Astrocyte of the hippocampus (primary cell): ENCODE data around the gene CLIC4.
"Not testable (repeated sequence)": the region's sequence is repeated elsewhere in the genome, so short reads cannot be mapped to it uniquely, and the experiment has no call there.

Experiments
- DNase-seq: peaks from one replicate; pipeline ENCODE4 v3.0.0; 2011; ENCODE audit warnings: low read depth, low spot score

CLIC4 gene

DNA sequence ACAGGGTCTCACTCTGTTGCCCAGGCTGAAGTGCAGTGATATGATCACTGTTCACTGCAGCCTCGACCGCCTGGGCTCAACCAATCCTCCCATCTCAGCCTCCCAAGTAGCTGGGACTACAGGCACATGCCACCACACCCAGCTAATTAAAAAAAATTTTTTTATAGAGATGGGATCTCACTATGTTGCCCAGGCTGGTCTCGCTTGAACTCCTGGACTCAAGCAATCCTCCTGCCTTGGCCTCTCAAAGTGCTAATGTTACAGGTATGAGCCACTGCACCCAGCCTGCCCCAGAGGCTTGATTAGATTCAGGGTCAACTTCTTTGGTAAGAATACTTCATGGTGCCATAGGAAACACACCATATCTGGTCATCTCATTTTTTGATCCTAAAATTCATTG is 66.2 kb downstream of the CLIC4 start:
- not testable (repeated sequence) for DNase-seq

DNA sequence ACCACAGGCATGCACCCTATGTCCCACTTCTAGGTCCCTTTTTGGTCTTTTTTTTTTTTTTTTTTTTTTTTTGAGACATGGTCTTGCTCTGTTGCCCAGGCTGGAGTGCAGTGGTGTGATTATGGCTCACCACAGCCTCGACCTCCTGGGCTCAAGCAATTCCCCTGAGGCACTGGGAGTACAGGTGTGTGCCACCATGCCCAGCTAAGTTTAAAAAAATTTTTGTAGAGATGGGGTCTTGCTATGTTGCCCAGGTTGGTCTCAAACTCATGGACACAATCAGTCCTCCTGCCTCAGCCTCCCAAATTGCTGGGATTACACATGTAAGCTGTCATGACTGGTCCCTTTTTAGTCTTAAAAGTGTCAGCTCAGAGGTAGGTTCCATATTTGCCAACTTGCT is 75.0 kb downstream of the CLIC4 start:
- not testable (repeated sequence) for DNase-seq

DNA sequence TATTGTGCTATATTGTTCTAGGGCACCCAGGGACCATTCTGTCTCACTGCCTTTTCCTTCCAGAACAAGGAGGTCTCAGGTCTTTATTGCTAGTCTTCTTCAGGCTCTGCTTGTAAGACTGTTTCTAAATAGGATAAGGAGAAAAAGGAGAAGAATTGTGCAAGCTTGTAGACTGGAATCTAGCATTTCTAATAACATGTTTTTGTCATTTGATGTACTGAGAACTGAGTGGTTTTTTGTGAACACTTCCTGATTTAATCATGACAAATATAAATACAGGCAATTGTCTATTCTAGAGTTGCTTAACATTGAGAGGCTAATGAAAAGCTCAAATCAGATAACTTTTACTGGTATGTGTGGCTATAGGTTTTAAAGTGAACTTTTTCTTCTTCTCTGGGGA is 77.6 kb downstream of the CLIC4 start:
- no peak for DNase-seq

DNA sequence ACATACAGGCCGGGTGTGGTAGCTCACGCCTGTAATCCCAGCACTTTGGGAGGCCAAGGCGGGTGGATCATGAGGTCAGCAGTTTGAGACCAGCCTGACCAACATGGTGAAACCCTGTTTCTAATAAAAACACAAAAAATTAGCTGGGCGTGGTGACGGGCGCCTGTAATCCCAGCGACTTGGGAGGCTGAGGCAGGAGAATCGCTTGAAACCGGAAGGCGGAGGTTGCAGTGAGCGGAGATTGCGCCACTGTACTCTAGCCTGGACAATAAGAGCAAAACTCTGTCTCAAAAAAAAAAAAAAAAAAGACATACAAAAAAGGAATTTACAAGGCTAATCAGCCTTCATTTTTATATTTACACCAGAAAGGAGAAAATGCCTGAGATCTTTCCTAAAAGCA is 78.2 kb downstream of the CLIC4 start:
- not testable (repeated sequence) for DNase-seq

DNA sequence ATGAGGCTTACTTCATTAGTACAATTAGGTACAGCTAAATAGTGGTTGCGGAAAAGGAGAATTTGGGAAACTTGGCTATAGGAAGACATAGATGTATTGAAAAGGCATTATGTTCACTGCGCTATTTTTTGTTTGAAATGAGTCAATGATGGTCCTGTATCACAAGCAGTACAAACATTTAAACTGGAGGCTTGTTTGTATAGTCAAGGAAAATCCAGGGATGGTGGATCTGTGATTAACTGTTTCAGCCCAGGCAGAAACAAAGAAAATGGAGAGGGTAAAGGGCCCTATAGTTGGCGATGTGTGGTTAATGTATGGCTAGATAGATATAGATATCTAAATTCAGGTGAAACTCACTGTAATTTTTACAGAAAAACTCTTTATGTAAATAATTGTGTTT is 79.9 kb downstream of the CLIC4 start:
- no peak for DNase-seq

DNA sequence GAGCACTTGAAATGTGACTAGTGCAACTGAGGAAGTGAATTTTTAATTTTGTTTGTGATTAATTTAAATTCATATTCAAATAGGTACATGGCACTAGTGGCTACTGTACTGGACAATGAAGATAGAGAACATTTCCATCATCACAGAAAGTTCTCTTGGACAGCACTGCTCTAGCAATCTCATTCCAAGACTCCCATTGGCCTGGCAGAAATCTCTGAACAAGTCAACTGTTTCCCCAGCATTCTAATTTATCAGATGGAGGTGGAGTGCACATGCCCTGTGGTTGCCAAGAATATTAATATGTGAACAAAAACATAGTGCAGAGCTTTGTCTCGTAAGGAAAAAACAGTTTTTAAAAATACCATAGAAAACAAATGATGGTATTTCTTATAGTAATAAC is 81.3 kb downstream of the CLIC4 start:
- DNase-seq = no peak

DNA sequence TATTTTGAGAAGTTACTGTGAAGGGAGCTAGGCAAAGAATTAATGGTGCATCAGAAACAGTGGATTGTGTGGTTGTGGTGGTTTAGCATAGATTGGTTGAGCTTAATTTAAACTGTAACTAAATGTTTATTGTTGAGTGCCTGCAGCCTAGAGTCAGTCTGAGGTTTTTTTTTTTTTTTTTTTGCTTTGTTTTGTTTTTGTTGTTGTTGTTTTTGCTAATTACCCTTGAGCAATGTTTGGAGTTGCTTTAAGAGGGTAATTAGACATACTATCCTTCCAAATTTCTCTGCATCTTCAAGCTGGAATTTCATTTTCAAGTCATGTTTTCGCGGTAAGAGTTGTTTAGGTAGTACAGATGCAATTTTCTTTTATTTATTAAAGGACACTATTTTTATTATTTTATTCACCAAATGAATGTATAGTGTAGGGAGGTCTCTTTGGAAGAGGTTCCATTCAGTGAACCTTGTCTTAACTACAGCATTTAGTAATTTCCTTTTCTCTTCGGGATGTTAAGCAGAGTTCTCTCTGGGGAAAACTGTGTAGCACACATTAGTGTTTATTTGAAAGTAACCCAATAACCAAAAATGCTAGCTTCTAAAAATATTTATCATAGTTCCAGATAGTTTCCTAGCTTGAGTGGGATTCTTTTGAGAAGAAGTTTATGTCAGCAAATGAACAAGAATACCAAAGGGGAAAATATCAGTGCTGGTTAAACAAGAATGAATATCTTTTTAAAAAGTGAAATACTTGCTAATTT is 82.3 kb downstream of the CLIC4 start:
- no peak for DNase-seq

DNA sequence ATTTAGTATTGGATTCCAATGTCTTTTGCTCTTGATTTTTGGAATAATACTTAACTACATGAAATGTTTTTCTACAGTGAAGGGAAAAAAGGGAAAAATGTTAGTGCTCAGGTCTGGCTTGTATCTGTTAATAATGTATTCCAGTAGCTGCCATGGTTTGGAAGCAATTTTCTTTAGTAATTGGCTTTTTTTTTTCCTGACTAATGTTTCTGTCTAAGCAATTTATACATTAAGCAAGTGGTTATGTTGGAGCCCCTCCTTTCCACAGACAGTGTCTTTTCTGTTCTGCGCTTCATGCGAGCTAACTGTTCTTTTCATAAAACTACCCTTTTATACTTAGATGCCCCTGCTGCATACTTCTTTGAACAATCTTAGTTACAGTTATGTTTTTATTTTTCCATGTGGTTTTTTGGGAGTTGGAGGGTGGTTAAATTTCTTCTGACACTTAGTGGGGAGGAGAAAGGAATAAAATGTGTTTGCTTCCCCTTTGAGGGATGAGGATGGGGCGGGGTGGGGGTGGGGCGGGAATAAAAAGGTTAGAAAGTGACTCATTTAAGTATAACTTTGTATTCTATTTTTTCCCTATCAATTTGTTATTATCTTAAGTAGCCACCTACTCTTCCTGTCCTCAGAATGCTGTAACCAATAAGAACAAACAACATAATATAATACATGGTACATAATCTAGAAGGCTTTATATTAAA is 83.1 kb downstream of the CLIC4 start:
- DNase-seq = no peak

DNA sequence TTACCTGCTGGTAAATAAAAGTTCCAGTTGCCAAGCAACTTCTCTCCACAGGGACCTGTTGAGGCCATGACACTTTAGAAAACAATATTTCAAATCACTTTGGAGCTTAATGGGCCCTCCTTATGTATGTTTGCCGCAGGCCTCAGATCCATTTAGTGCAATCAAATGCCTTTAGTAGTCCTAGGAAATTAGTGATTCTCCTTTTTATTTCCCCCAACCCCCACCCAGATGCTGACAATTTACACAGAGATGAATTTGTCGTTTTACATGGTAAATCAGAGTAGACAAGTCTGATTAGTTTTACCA is 83.6 kb downstream of the CLIC4 start:
- DNase-seq = no peak

DNA sequence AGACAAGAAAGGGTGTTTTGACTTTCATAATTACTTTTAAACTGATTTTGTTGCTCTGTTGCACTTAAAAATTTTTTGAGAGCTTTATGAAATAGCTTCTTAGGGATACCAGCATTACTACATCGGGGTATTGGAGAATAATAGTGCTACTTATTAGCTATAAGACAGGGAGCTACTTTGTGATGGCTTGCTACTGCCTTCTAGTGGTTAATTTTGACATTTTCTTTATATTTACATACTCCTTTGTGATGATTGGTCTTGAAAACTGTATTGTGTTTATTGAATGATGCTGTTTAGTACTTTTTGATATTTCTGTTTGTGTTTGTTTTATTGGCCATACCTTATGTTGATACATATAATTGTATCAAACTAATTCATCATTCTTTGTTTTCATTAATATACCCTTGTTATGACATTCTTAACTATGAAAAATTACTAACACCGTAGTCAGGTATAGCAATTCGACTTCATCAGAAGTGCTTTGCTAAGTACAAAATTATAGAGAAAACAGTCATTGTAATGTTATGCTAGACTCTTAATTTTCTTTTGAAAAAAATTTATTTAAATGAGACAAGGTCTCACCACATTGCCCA is 85.5 kb downstream of the CLIC4 start:
- peak; percentile 75 for DNase-seq

DNA sequence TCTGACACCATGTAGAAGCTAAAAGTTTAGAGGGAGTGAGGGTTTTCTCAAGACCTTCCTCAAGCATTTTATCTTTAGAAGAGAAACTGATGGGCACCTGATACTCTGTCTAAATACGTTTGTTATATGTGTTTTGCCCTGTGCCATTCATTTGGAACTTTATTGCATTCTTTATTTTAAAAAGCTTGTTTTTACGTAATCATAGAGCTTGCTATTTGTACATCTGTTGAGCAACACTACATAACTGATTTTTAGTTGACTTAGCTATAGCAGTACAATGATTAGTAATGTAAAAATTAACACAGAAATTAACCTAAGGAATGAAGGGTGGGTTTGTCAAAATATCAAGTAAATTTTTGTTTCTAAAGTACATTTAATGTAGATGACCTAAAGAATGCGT is 96.3 kb downstream of the CLIC4 start:
- no peak for DNase-seq

DNA sequence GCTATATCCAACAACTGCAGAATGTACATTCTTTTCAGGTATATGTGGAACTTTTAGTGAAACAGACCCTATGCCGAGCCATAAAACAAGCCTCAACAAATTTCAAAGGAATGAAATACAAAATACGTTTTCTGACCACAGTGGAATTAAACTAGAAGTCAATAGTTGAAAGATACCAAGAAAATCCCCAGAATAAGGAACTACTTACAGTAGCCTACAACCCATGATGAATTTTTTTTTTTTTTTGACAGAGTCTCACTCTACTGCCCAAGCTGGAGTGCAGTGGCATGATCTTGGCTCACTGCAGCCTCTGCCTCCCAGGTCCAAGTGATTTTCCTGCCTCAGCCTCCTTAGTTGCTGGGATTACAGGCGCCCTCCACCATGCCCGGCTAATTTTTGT is 101.4 kb downstream of the CLIC4 start:
- no peak for DNase-seq

DNA sequence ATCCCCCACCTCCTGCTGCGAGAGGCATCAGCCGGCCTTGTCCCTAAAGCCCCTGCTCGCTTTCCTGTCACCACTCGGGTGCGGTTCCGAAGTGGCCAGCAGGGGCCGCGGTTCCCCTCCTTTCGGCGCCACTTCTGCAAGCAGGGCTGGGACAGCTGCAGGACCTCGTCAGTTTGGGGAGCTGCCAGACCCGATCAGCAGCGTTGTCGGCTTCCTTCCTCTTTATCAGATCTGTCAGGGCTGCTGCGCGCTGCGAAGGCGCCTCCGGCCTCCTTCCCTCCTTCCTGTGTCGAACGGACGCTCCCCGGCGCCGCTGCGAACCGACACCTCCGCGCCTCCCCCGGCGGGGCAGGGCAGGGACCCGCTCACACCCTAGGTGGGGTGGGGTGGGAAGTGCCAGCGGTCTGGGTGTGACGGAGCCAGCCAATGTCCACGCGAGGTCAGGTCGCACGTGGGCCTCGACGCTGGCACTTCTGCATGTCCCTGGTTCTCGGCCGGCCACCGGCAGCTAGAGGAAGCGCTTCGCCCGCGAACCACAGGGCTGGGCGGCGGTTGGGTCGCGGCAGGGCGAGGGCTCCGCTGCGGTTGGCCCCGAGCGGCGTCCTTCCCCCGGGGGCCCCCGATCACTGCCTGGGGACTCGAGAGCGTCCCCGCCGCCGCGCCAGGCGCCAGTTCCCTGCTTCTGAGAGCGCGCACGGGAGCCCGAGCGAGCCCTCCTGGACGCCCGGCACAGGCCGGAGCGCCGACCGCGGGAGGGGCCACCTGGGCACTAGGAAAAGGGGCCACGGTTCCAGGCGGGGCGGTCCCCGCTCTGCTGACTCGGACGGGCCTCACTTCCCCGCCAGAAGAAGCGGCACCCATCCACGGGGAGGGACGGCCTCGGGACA is 103.0 kb downstream of the CLIC4 start:
- peak; percentile 92 for DNase-seq

DNA sequence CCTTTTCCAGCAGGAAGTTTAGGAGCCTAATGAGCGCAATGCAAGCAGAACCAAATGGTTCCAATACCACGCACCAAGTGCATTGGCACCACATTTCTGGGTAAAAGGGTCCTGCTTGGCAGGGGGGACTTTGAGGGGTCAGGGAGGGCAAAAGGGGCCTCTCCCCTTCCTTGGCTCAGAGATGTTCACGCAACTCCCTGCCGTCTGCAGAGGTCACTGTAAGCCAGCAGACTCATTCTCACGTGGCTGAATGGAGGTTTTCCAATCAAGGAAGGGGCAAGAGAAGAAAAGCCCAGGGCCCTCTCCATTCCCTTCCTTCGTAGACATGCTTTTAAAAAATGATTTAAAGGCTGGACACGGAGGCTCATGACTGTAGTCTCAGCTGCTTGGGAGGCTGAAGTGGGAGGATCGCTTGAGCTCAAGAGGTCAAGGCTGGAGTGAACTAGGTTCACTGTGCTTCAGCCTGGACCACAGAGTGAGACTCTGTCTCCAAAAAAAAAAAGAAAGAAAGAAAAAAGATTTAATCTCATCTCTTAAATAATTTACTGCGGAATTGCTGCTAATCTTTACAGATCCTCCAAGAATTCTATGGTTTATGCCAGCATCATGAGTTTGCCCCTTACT is 104.5 kb downstream of the CLIC4 start:
- peak; percentile 38 for DNase-seq

DNA sequence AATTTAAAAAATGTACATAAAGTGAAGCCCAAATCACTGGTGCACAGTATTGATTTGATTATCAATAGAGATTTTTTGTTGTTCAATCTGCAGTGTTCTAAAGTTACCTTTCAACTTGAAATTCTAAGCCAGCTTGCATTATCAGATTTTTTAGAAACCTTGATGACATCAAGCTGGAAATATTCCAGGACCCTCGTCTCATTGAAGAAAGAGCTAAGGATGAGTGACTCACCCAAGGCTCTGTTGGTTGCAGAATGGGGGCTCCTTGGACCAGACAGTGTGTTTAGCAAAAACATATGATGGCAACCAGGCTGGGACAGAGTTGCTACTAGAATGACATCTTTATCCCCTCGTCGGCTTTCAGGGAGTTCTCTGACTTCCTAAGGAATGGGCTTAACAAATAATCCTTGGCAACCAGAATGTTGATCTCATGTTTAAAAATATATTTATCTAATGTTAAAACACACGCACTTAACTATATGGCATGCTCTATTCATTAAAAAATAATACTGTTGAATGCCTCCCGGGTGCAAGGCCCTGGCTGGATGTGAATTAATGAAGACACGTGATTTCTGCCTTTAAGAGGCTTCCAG is 105.2 kb downstream of the CLIC4 start:
- peak; percentile 43 for DNase-seq

DNA sequence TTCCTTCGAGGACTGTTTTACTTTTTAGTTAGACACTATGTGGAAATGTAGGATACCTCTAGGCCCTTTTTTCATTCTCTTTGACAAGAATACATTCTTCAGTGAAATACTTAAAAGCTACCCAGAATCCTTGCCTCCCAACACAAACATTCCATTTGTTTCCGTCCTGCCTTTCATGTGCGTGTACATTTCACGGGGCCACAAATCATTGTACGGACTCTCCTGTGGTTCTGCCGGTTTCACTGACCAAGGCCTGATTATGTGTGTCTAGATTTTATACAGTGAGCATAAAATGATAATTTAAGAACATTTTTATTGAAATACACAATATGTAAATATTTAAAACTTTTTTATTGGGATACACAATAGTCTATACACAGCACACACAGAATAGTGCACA is 108.4 kb downstream of the CLIC4 start:
- no peak for DNase-seq

DNA sequence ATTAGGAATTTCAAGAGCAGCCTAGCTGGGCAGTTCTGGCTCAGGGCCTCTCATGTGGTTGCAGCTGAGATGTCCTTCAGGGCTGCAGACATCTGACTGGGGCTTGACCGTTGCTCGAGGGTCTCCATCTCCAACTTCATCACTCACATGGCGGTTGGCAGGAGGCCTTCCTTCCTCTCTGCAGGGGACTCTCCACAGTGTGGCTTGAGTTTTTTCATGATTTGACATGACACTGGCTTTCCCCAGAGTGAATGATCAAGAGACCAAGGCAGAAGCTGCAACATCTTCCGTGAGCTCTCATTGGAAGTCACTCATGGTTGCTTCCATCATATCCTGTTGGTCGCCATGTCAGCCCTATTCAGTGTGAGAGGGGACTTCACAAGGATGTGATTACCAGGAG is 110.2 kb downstream of the CLIC4 start:
- DNase-seq = no peak

DNA sequence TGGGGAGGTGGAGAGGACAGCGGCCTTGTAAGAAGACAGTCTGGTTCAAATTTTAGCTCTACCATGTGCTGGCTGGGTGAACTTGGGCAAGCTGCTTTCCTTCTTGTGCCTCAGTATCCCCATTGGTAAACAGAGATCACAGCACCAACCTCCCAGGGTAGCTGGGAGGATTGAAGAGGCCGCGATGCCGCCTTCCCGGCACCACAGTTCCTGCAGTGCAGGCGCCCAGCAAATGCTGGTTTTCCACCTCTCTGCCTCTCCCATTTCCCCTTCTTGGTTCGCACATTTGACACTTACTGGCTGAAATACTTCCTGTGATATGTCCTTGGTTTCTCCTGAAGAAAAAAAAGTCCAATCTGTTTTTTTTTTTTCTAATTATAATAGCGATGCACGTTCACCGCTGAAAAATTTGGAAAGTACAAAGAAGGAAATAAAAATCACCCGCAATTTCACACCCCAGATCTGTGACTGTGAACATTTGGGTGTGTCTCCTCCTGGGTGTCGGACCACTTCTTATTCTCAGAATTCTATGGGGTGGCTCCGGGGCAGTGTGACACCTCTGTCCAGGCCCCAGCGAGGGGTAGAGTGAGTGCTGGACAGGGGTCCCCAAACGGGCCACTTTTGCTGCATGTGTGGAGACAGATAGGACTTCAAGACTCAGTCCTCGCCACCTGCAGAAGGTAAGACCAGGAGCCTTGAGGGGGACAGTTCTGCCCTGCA is 111.7 kb downstream of the CLIC4 start:
- no peak for DNase-seq

DNA sequence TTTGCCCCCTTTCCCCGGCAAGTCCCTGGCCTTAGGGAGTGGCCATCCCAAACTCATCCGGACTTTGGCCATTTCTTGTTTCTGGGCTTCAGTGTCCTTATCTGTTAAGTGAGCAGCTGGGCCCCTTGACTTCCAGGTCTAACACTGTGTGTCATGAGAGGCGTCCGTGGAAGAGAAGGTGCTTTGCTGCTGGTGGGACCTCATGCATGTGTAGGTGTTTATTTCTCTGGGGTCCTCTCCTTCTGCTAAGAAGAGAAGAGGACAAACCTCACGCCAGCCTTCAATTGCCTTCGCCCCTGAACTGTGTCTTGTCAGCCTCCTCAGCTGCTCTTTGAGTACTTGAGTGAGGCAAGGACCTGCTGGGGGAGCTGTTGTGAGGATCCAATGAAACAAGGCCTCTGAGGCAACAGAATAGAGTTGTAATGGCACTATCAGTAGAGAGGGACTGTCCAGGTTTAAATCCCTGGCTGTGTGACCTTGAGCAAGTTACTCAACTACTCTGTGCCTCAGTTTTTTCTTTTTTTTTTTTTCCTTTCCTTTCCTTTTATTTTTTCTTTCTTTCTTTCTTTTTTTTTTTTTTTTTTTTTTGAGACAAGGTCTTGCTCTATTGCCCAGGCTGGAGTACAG is 112.4 kb downstream of the CLIC4 start:
- no peak for DNase-seq

DNA sequence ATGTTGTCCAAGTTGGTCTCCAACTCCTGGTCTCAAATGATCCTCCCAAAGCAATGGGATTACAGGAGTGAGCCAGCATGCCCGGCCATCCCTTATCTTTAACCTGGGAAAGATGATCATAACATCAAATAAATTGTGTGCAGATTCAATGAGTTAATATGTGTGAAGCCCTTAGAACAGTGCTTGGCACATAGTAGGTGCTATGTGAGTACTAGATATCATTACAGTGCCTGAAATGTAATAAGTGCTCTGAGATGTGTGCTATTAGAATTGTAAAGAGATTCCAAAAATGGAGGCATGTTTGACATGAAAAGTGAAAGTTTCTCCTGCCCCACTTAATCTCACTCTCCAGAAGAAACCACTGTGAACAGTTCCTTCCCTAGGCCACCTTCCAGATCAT is 113.0 kb downstream of the CLIC4 start:
- no peak for DNase-seq
